ENCODE results near the gene SDK1. TPM values are rescaled to one million over a fixed set of nuclear protein-coding genes. Genes with fewer than 3 reads are reported as not detected.
A peak's percentile ranks its signal among the peaks of the same experiment; 100 is the strongest.

The SDK1 gene
- total RNA-seq, 1 experiment from 2014 or later: 7.1 TPM

- H3K4me1 Mint-ChIP-seq (ENCODE audit: low read depth, unreplicated experiment): no peaks in the 10 kb centered on the region
- no peak overlapping the region for H3K27ac Mint-ChIP-seq (ENCODE audit: unreplicated experiment)
- no peaks in the 10 kb centered on the region for H3K36me3 Mint-ChIP-seq (ENCODE audit: insufficient read depth, unreplicated experiment)
- Histone ChIP-seq H3K4me3 (ENCODE audit: low read depth, low read length) (no peak overlapping the region), H3K9me3 (no peaks in the 10 kb centered on the region), H3K4me1 (no peaks in the 10 kb centered on the region), H3K36me3 (ENCODE audit: control insufficient read depth, insufficient read depth, low read length) (no peaks in the 10 kb centered on the region), H3K27me3 (replicated peaks; ENCODE audit: control insufficient read depth, insufficient read depth, low read length) (no peaks in the 10 kb centered on the region)
- POLR2A ChIA-PET: no interaction called here
- intact Hi-C loops (cut with micrococcal nuclease; ENCODE audit: unreplicated experiment): no loop called here
- no TSS peak for BruUV-seq (replicated peaks)
- CTCF ChIA-PET: no interaction called here
- no peaks in the 10 kb centered on the region for H3K27me3 Mint-ChIP-seq (ENCODE audit: insufficient read depth, unreplicated experiment)
- TF ChIP-seq CTCF (IDR thresholded peaks at IDR 0.05; ENCODE audit: insufficient read depth in 1 of 2, low read depth in 1 of 2, low read length in 1 of 2, severe bottlenecking in 1 of 2, unreplicated experiment in 1 of 2): no peak
- no peak overlapping the region for H3K4me3 Mint-ChIP-seq (ENCODE audit: unreplicated experiment)
- H3K9me3 Mint-ChIP-seq (ENCODE audit: unreplicated experiment): no peaks in the 10 kb centered on the region
- DNase-seq: no peak
Measured at GRCh38 chr7:4202954-4203353, 901.9 kb downstream of the SDK1 start.

GRCh38 chr7:4203626-4204512 lies 902.8 kb downstream of the SDK1 start:
- BruUV-seq (replicated peaks): no TSS peak
- POLR2A ChIA-PET: no interaction called here
- CTCF ChIA-PET: no interaction called here
- H3K4me3 ChIP-seq (ENCODE audit: low read depth, low read length): no peak overlapping the region
- no peak overlapping the region for H3K4me3 Mint-ChIP-seq (ENCODE audit: unreplicated experiment)
- no peaks in the 10 kb centered on the region for H3K27me3 ChIP-seq (replicated peaks; ENCODE audit: control insufficient read depth, insufficient read depth, low read length)
- H3K36me3 ChIP-seq (ENCODE audit: control insufficient read depth, insufficient read depth, low read length): no peaks in the 10 kb centered on the region
- H3K27ac Mint-ChIP-seq (ENCODE audit: unreplicated experiment): no peak overlapping the region
- TF ChIP-seq CTCF (IDR thresholded peaks at IDR 0.05; ENCODE audit: insufficient read depth in 1 of 2, low read depth in 1 of 2, low read length in 1 of 2, severe bottlenecking in 1 of 2, unreplicated experiment in 1 of 2): no peak
- H3K9me3 Mint-ChIP-seq (ENCODE audit: unreplicated experiment): no peaks in the 10 kb centered on the region
- H3K4me1 ChIP-seq: no peaks in the 10 kb centered on the region
- no peak for DNase-seq
- intact Hi-C loops (cut with micrococcal nuclease; ENCODE audit: unreplicated experiment): no loop called here
- H3K27me3 Mint-ChIP-seq (ENCODE audit: insufficient read depth, unreplicated experiment): no peaks in the 10 kb centered on the region
- H3K9me3 ChIP-seq: no peaks in the 10 kb centered on the region
- no peaks in the 10 kb centered on the region for H3K4me1 Mint-ChIP-seq (ENCODE audit: low read depth, unreplicated experiment)
- no peaks in the 10 kb centered on the region for H3K36me3 Mint-ChIP-seq (ENCODE audit: insufficient read depth, unreplicated experiment)

GRCh38 chr7:4204513-4205165 lies 903.6 kb downstream of the SDK1 start:
- no peak for DNase-seq
- peak overlapping the region; percentile 49 for H3K4me3 Mint-ChIP-seq (ENCODE audit: unreplicated experiment)
- CTCF ChIA-PET: no interaction called here

More at GRCh38 chr7:4204513-4205165, 903.6 kb downstream of the SDK1 start:
- H3K27me3 ChIP-seq (replicated peaks; ENCODE audit: control insufficient read depth, insufficient read depth, low read length): no peaks in the 10 kb centered on the region
- TF ChIP-seq CTCF (IDR thresholded peaks at IDR 0.05; ENCODE audit: insufficient read depth in 1 of 2, low read depth in 1 of 2, low read length in 1 of 2, severe bottlenecking in 1 of 2, unreplicated experiment in 1 of 2): no peak
- Mint-ChIP-seq H3K9me3 (ENCODE audit: unreplicated experiment) (no peaks in the 10 kb centered on the region), H3K27ac (ENCODE audit: unreplicated experiment) (no peak overlapping the region), H3K27me3 (ENCODE audit: insufficient read depth, unreplicated experiment) (no peaks in the 10 kb centered on the region), H3K36me3 (ENCODE audit: insufficient read depth, unreplicated experiment) (peaks cover 2% of the 10 kb centered on the region), H3K4me1 (ENCODE audit: low read depth, unreplicated experiment) (no peaks in the 10 kb centered on the region)
- H3K36me3 ChIP-seq (ENCODE audit: control insufficient read depth, insufficient read depth, low read length): no peaks in the 10 kb centered on the region
- H3K4me1 ChIP-seq: no peaks in the 10 kb centered on the region
- intact Hi-C loops (cut with micrococcal nuclease; ENCODE audit: unreplicated experiment): no loop called here
- H3K9me3 ChIP-seq: no peaks in the 10 kb centered on the region
- POLR2A ChIA-PET: no interaction called here
- no peak overlapping the region for H3K4me3 ChIP-seq (ENCODE audit: low read depth, low read length)
- BruUV-seq (replicated peaks): no TSS peak

Data from Caco-2 (cell line).